Measurements from ENCODE around the gene TSFM.

Gene TSFM

DNA sequence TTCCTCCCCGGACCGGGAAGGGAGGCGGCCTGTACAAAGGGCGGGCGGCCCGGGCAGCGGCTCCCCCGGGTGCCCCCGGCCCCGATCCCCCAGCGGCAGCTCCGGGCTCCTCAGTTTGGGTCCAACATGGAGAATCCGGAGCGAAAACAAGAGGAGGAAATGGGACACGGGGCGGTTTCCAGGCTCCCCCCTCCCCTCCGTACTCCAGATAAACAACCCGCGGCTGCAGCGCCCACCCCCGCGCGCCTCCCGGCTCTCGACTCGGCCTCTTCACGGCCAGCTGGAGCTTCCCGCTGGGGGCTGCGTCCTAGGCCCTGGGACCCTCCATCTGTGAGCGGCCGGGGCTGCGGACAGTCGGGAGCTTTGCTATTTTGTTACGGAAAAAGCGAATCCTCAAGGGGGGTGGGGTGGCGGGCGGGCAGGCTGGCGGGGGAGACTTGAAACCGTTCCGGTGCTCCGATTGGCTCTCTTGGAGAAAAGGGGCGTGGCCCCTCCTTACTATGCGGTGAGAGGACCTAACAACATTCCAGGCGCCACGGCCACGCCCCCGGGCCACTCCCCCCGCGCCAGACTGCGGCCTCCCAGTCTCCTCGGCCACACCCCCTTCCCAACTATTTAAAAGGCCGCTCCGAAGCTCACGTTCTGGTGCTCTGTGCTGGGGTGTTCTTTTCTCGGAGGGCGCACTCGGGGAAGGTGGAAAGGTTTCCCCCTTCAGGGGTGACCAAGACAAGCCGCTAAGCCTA, 64.2 kb downstream of the TSFM start, which contains the start of gene CTDSP2:
Gene CTDSP2, minus strand, starts transcription at position 153 of the 743 bp plus-strand sequence. CDS start 294 bp downstream, outside the sequence.
- TF ChIP-seq CTCF (IDR thresholded peaks at IDR 0.05; ENCODE audit: control insufficient read depth, insufficient read depth, low read depth, low read length, missing control alignments), result no peak
- peak within 1 kb of the TSS; percentile 93 for H3K4me3 ChIP-seq (ENCODE audit: control insufficient read depth, low read depth, low read length)
- DNase-seq (ENCODE audit: low read depth), result peak; percentile 94
